Measurements from ENCODE around the gene DECR2. TPM values are rescaled to one million over a fixed set of nuclear protein-coding genes. Genes with fewer than 3 reads are reported as not detected.

DECR2 gene
- total and polyA plus RNA-seq, 2 experiments from 2014 or later, result 54.5 to 80.5 TPM

- H3K79me2 ChIP-seq, result peaks cover 10% of the 10 kb centered on the region
- no peaks in the 10 kb centered on the region for H3K27me3 ChIP-seq
- no peak overlapping the region for H3K4me3 ChIP-seq
- no peaks in the 10 kb centered on the region for H3K9me2 ChIP-seq (replicated peaks; ENCODE audit: insufficient read depth)
- H3K27ac ChIP-seq, result no peak overlapping the region
- H4K20me1 ChIP-seq (ENCODE audit: insufficient read depth, poor library complexity, severe bottlenecking), result no peaks in the 10 kb centered on the region
- peaks cover 4% of the 10 kb centered on the region for H3K4me1 ChIP-seq (ENCODE audit: insufficient read depth)
- no peaks in the 10 kb centered on the region for H3K9me3 ChIP-seq (ENCODE audit: low read depth)
- TF ChIP-seq EZH2phosphoT487 (IDR thresholded peaks at IDR 0.05; ENCODE audit: low read depth, severe bottlenecking, unreplicated experiment) (no peak), CTCF (IDR thresholded peaks at IDR 0.05; ENCODE audit: poor library complexity) (no peak), EZH2 (IDR thresholded peaks at IDR 0.05; ENCODE audit: borderline replicate concordance) (no peak)
- H3K36me3 ChIP-seq (replicated peaks; ENCODE audit: insufficient read depth, low read depth), result no peaks in the 10 kb centered on the region
- no peak for DNase-seq (ENCODE audit: low spot score)
- 98% methylated on average over 43 of the region's 44 CpGs for WGBS (ENCODE audit: low lambda C conversion rate, missing lambda C conversion rate)
- no peak overlapping the region for H3K4me2 ChIP-seq
- H2AFZ ChIP-seq, result no peak overlapping the region
These were observed 27.7 kb upstream of the DECR2 start for GRCh38 chr16:373848-374615.

- Histone ChIP-seq H3K79me2 (peaks cover 13% of the 10 kb centered on the region), H2AFZ (no peak overlapping the region), H3K4me3 (no peak overlapping the region), H3K36me3 (replicated peaks; ENCODE audit: insufficient read depth, low read depth) (no peaks in the 10 kb centered on the region), H3K9me3 (ENCODE audit: low read depth) (no peaks in the 10 kb centered on the region), H3K27me3 (no peaks in the 10 kb centered on the region), H3K27ac (no peak overlapping the region), H3K9me2 (replicated peaks; ENCODE audit: insufficient read depth) (no peaks in the 10 kb centered on the region), H4K20me1 (ENCODE audit: insufficient read depth, poor library complexity, severe bottlenecking) (no peaks in the 10 kb centered on the region), H3K4me1 (ENCODE audit: insufficient read depth) (peaks cover 4% of the 10 kb centered on the region), H3K4me2 (no peak overlapping the region)
- DNase-seq (ENCODE audit: low spot score), result no peak
- WGBS (ENCODE audit: low lambda C conversion rate, missing lambda C conversion rate), result 98% methylated on average over 9 of the region's 9 CpGs
- TF ChIP-seq EZH2phosphoT487 (IDR thresholded peaks at IDR 0.05; ENCODE audit: low read depth, severe bottlenecking, unreplicated experiment) (no peak), EZH2 (IDR thresholded peaks at IDR 0.05; ENCODE audit: borderline replicate concordance) (no peak), CTCF (IDR thresholded peaks at IDR 0.05; ENCODE audit: poor library complexity) (no peak)
These were observed 27.1 kb upstream of the DECR2 start for GRCh38 chr16:374616-374926.

GRCh38 chr16:375212-375611 lies 26.5 kb upstream of the DECR2 start:
- WGBS (ENCODE audit: low lambda C conversion rate, missing lambda C conversion rate), result 98% methylated on average over 14 of the region's 23 CpGs
- Histone ChIP-seq H3K79me2 (peaks cover 16% of the 10 kb centered on the region), H3K27ac (no peak overlapping the region), H3K36me3 (replicated peaks; ENCODE audit: insufficient read depth, low read depth) (no peaks in the 10 kb centered on the region), H3K9me3 (ENCODE audit: low read depth) (no peaks in the 10 kb centered on the region), H3K27me3 (no peaks in the 10 kb centered on the region), H3K4me3 (no peak overlapping the region), H3K4me2 (no peak overlapping the region), H4K20me1 (ENCODE audit: insufficient read depth, poor library complexity, severe bottlenecking) (no peaks in the 10 kb centered on the region), H2AFZ (no peak overlapping the region), H3K4me1 (ENCODE audit: insufficient read depth) (peaks cover 11% of the 10 kb centered on the region), H3K9me2 (replicated peaks; ENCODE audit: insufficient read depth) (no peaks in the 10 kb centered on the region)
- TF ChIP-seq EZH2 (IDR thresholded peaks at IDR 0.05; ENCODE audit: borderline replicate concordance) (no peak), EZH2phosphoT487 (IDR thresholded peaks at IDR 0.05; ENCODE audit: low read depth, severe bottlenecking, unreplicated experiment) (no peak), CTCF (IDR thresholded peaks at IDR 0.05; ENCODE audit: poor library complexity) (no peak)
- DNase-seq (ENCODE audit: low spot score), result no peak
